T-helper 17 cell (primary cell): ENCODE data around the gene SERF2. TPM values are rescaled to one million over a fixed set of nuclear protein-coding genes. Genes with fewer than 3 reads are reported as not detected.
"Not testable (repeated sequence)": the region's sequence is repeated elsewhere in the genome, so short reads cannot be mapped to it uniquely, and the experiment has no call there.

Experiments
- ATAC-seq: fragments of 150-1000 bp; cut with Tn5 transposase; 2 replicates; pipeline ENCODE4 v1.10.0; 2021; ENCODE audit warnings: mild to moderate bottlenecking, moderate library complexity
- DNase-seq, 3 donors: peaks; one replicate each; pipeline versions ENCODE4 v3.0.0 to v3.0.0-alpha.2; 2020 to 2021
- H3K9me3 ChIP-seq: one replicate; pipeline ENCODE4 v1.7.0; 2013; ENCODE audit warnings: low read length, mild to moderate bottlenecking; ENCODE audit not compliant: control insufficient read depth, poor library complexity, severe bottlenecking
- H3K27ac Mint-ChIP-seq: one replicate; pipeline ENCODE4 v1.8.0; 2022; ENCODE audit warnings: mild to moderate bottlenecking, moderate library complexity, mixed read lengths
- H3K27me3 Mint-ChIP-seq: one replicate; pipeline ENCODE4 v1.8.0; 2022; ENCODE audit warnings: mixed read lengths
- H3K36me3 Mint-ChIP-seq: one replicate; pipeline ENCODE4 v1.8.0; 2022; ENCODE audit warnings: low read depth, mixed read lengths
- H3K4me1 Mint-ChIP-seq: one replicate; pipeline ENCODE4 v1.8.0; 2022; ENCODE audit warnings: mild to moderate bottlenecking, mixed read lengths
- H3K4me3 Mint-ChIP-seq: one replicate; pipeline ENCODE4 v1.8.0; 2022; ENCODE audit warnings: mild to moderate bottlenecking, moderate library complexity, mixed read lengths
- total RNA-seq, 4 donors: library from RNA in 2 of 4; stranded (reverse) in 2 of 4; gene quantifications; one replicate each; pipeline ENCODE4 v1.2.3 and lab custom pipeline; 2022 to 2026

SERF2 gene
- total RNA-seq, result 100 to 1,000 TPM; 424 to 465 TPM
- 200 to 307 reads per million in 2 donors for total RNA-seq (lab: John Stamatoyannopoulos, UW)

DNA sequence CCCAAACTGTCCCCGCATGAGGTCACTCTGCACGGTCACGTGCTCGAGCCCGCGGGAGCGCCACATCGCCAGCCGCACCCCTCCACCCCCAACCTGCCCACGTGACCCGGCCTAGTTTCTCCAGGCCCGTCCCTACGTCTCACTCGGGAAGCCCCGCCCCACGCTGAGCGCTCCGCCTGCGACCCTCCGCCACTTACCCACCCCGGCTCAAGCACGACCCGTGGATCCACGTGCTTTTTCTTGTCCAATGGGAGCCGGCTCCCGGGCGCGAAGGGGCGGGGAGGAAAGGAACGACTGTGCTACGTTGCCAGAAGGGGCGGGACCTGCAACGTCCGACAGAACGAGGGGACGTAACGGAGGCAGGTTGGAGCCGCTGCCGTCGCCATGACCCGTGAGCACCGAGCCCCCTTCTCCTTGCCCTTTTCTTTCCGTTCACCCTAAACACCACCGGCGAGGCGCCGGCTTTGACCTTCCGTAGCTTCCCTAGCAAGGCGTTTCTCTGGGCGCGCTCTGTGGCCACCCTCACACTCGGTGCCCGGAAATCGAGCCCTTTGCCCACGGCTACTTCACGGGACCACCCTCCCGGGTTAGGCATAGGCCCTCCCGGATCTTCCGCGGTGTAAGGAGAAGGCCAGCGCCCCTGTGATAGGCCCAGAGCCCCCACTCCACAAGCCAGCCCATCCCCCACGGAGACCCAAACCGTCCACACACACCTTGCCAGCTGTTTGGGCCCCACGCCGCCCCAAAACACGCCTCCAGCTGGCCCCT is at the start of gene SERF2:
Gene SERF2 (plus strand): TSS at position 328 of the 768 bp plus-strand sequence. CDS start 57 bp downstream, at position 385.
- H3K36me3 Mint-ChIP-seq, result peaks cover 11% of the 10 kb centered on the region

DNA sequence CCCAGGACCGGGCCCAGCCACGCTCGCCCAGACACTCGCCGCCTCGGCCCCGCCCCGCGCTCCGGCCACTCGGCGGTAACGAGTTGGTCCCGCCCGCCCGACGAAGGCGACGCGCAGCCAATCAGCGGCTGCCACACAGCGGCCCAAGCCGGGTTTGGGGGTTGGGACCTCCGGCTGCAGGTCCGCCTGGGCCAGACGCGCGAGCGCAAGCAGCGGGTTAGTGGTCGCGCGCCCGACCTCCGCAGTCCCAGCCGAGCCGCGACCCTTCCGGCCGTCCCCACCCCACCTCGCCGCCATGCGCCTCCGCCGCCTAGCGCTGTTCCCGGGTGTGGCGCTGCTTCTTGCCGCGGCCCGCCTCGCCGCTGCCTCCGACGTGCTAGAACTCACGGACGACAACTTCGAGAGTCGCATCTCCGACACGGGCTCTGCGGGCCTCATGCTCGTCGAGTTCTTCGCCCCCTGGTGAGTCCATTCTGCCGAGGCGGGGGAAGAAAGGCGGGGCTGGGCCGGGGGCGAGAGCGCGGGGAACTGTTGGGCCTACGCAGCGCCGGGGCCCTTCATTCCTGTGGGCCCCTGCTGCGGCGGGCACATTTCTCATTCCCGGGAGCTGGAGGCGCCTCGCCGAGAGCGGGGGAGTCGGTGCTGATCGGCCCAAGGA is 45.7 kb upstream of the SERF2 start, which contains the start of gene PDIA3:
Gene PDIA3 (plus strand): TSS at position 194 of the 658 bp plus-strand sequence. CDS start 102 bp downstream, at position 296.
- ATAC-seq (peak; percentile 81), DNase-seq (peak; percentile 77 to 84 (median 80))
- not testable (repeated sequence) for H3K9me3 ChIP-seq, H3K27me3 Mint-ChIP-seq, H3K36me3 Mint-ChIP-seq
- peaks cover 32% of the 10 kb centered on the region for H3K4me1 Mint-ChIP-seq
- H3K27ac Mint-ChIP-seq, result peak within 1 kb of the TSS; percentile 97
- peak within 1 kb of the TSS; percentile 95 for H3K4me3 Mint-ChIP-seq

More for the DNA sequence above, at the start of gene SERF2:
- Mint-ChIP-seq H3K4me3 (peak within 1 kb of the TSS; percentile 96), H3K4me1 (peaks cover 31% of the 10 kb centered on the region), H3K27me3 (no peaks in the 10 kb centered on the region), H3K27ac (peak within 1 kb of the TSS; percentile 98)
- no peaks in the 10 kb centered on the region for H3K9me3 ChIP-seq
- ATAC-seq (peak; percentile 96), DNase-seq (peak; percentile 97 to 99 (median 98))

GRCh38 chr15:43746903-43747309 is 45.2 kb upstream of the SERF2 start:
- ATAC-seq, result peak; percentile 42
- not testable (repeated sequence) for H3K9me3 ChIP-seq, H3K27me3 Mint-ChIP-seq, H3K36me3 Mint-ChIP-seq, DNase-seq
- Mint-ChIP-seq H3K4me1 (peaks cover 37% of the 10 kb centered on the region), H3K4me3 (peak overlapping the region; percentile 95), H3K27ac (peak overlapping the region; percentile 97)

- Mint-ChIP-seq H3K27me3 (no peaks in the 10 kb centered on the region), H3K4me1 (peaks cover 45% of the 10 kb centered on the region), H3K36me3 (peaks cover 4% of the 10 kb centered on the region), H3K27ac (peak overlapping the region; percentile 97), H3K4me3 (peak overlapping the region; percentile 95)
- DNase-seq (no peak), ATAC-seq (peak; percentile 28)
- no peaks in the 10 kb centered on the region for H3K9me3 ChIP-seq
These were observed 43.7 kb upstream of the SERF2 start for GRCh38 chr15:43748376-43748775.

GRCh38 chr15:43749690-43750345 is 42.3 kb upstream of the SERF2 start:
- no peaks in the 10 kb centered on the region for H3K9me3 ChIP-seq
- Mint-ChIP-seq H3K4me3 (peak overlapping the region; percentile 95), H3K27ac (peak overlapping the region; percentile 97), H3K36me3 (peaks cover 4% of the 10 kb centered on the region), H3K27me3 (no peaks in the 10 kb centered on the region), H3K4me1 (peaks cover 48% of the 10 kb centered on the region)
- peak in 2 of 3 donors; percentile 23 to 35 for DNase-seq
- peak; percentile 55 for ATAC-seq

- Mint-ChIP-seq H3K27ac (peak overlapping the region; percentile 57), H3K4me1 (peaks cover 42% of the 10 kb centered on the region), H3K4me3 (peak overlapping the region; percentile 86), H3K27me3 (no peaks in the 10 kb centered on the region), H3K36me3 (peaks cover 4% of the 10 kb centered on the region)
- no peak for ATAC-seq
- H3K9me3 ChIP-seq, result no peaks in the 10 kb centered on the region
- no peak for DNase-seq
These were observed 40.2 kb upstream of the SERF2 start for GRCh38 chr15:43751885-43752284.

GRCh38 chr15:43762824-43763223 is 29.3 kb upstream of the SERF2 start:
- Mint-ChIP-seq H3K36me3 (peaks cover 3% of the 10 kb centered on the region), H3K4me3 (no peak overlapping the region), H3K27me3 (no peaks in the 10 kb centered on the region), H3K27ac (no peak overlapping the region), H3K4me1 (peaks cover 8% of the 10 kb centered on the region)
- no peak for DNase-seq
- no peaks in the 10 kb centered on the region for H3K9me3 ChIP-seq
- ATAC-seq, result no peak

GRCh38 chr15:43763819-43764446 is 28.2 kb upstream of the SERF2 start:
- no peaks in the 10 kb centered on the region for H3K9me3 ChIP-seq
- Mint-ChIP-seq H3K4me1 (peaks cover 8% of the 10 kb centered on the region), H3K4me3 (no peak overlapping the region), H3K27me3 (no peaks in the 10 kb centered on the region), H3K36me3 (peaks cover 3% of the 10 kb centered on the region), H3K27ac (peak overlapping the region; percentile 32)
- no peak for DNase-seq
- ATAC-seq, result no peak

DNA sequence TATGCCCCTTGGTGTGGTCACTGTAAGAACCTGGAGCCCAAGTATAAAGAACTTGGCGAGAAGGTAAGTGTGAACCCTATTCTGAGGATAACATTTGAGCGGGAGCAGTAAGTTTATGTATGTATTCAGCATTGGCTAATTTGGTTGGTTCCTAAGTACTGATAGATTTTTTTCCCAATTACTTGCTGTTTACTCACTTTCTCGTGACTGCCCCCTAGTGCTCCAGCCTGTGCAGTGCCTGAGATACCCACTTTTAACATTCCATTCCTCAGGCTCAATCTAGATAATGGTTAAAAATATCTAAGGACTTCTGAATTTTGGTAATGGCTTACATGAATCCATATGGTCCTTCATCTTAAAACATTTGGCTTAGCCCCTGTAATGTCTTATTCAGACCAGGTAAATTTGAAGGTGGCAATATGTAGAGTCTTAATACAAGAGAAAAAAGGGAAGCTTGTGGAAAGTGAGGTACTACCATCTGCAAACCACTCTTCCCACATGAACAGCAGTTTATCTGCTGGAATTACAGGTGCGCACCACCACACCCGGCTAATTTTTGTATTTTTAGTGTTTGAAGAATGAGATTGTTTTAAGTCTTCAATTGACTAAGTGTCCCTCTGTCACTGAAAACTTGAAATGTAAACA is 22.4 kb upstream of the SERF2 start:
- Mint-ChIP-seq H3K27ac (peak overlapping the region; percentile 34), H3K36me3 (peaks cover 3% of the 10 kb centered on the region), H3K27me3 (no peaks in the 10 kb centered on the region), H3K4me1 (no peaks in the 10 kb centered on the region), H3K4me3 (no peak overlapping the region)
- DNase-seq (peak; percentile 22 to 46 (median 37)), ATAC-seq (peak; percentile 83)
- no peaks in the 10 kb centered on the region for H3K9me3 ChIP-seq

DNA sequence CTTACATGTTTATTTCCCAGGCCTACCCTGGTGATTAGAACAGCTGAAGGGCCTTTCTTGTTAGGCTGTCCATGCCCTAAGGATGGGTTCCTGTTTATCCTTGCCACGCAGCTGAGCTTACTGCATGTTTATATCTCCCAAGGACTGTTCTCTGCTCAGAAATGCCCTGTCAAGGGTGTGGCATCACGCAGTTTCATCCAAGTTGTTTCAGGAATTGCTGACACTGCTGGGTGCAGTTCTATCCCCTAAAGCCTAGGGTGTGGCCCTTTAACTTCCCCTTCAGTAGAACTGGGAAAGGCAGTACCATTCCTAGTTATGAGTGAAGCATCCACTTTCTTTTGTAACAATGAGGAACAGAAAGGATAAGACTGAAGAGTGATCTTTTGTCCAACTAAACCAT is 20.3 kb upstream of the SERF2 start:
- ATAC-seq (no peak), DNase-seq (no peak)
- no peaks in the 10 kb centered on the region for H3K27me3 Mint-ChIP-seq
- no peaks in the 10 kb centered on the region for H3K9me3 ChIP-seq
- peaks cover 3% of the 10 kb centered on the region for H3K36me3 Mint-ChIP-seq
- peaks cover 3% of the 10 kb centered on the region for H3K4me1 Mint-ChIP-seq
- H3K27ac Mint-ChIP-seq, result no peak overlapping the region
- H3K4me3 Mint-ChIP-seq, result no peak overlapping the region

- no peaks in the 10 kb centered on the region for H3K27me3 Mint-ChIP-seq
- H3K36me3 Mint-ChIP-seq, result peaks cover 3% of the 10 kb centered on the region
- peaks cover 9% of the 10 kb centered on the region for H3K4me1 Mint-ChIP-seq
- ATAC-seq, result no peak
- no peak for DNase-seq
- no peak overlapping the region for H3K27ac Mint-ChIP-seq
- H3K4me3 Mint-ChIP-seq, result no peak overlapping the region
- H3K9me3 ChIP-seq, result no peaks in the 10 kb centered on the region
These were observed 19.5 kb upstream of the SERF2 start for GRCh38 chr15:43772624-43773023.

- Mint-ChIP-seq H3K4me1 (peaks cover 13% of the 10 kb centered on the region), H3K27me3 (no peaks in the 10 kb centered on the region), H3K4me3 (no peak overlapping the region), H3K27ac (peak overlapping the region; percentile 69), H3K36me3 (peaks cover 3% of the 10 kb centered on the region)
- no peak for DNase-seq
- H3K9me3 ChIP-seq, result no peaks in the 10 kb centered on the region
- no peak for ATAC-seq
These were observed 18.1 kb upstream of the SERF2 start for GRCh38 chr15:43774062-43774461.
